Lung (tissue), 12 donors: ENCODE data around the gene ERC2. TPM values are rescaled to one million over a fixed set of nuclear protein-coding genes. Genes with fewer than 3 reads are reported as not detected.

Experiments
- ATAC-seq: fragments of 200-7000 bp; cut with Tn5 transposase; one replicate; pipeline ENCODE4 v1.9.1; 2020; ENCODE audit warnings: moderate number of reproducible peaks; ENCODE audit not compliant: insufficient read depth, low FRiP score
- DNase-seq, 3 donors: peaks; one replicate each; pipeline ENCODE4 v3.0.0-alpha.2; 2013 to 2017
- H3K27ac ChIP-seq, 2 donors: one replicate each; pipeline ENCODE4 v1.5.1; 2013; ENCODE audit warnings: mild to moderate bottlenecking in 2 of 2, moderate library complexity in 2 of 2, control low read depth in 1 of 2, inconsistent platforms in 1 of 2, low read depth in 1 of 2, low read length in 1 of 2
- H3K27me3 ChIP-seq, 3 donors: one replicate each; pipeline ENCODE4 v1.5.1; 2013; ENCODE audit warnings: low read length in 2 of 3; ENCODE audit not compliant: control insufficient read depth in 3 of 3, insufficient read depth in 3 of 3
- H3K36me3 ChIP-seq, 4 donors: one replicate each; pipeline ENCODE4 v1.5.1; 2013; ENCODE audit warnings: low read length in 4 of 4, mild to moderate bottlenecking in 1 of 4, moderate library complexity in 1 of 4; ENCODE audit not compliant: control insufficient read depth in 4 of 4, insufficient read depth in 4 of 4
- H3K4me1 ChIP-seq, 5 donors: one replicate each; pipeline ENCODE4 v1.5.1; 2013; ENCODE audit warnings: low read length in 5 of 5, mild to moderate bottlenecking in 2 of 5, moderate library complexity in 1 of 5; ENCODE audit not compliant: control insufficient read depth in 5 of 5, insufficient read depth in 5 of 5
- H3K4me3 ChIP-seq: one replicate; pipeline ENCODE4 v1.5.1; 2013; ENCODE audit warnings: mild to moderate bottlenecking, control low read depth, moderate library complexity
- H3K9ac ChIP-seq, 2 donors: one replicate each; pipeline ENCODE4 v1.5.1; 2013; ENCODE audit warnings: low read length in 2 of 2, control low read depth in 1 of 2; ENCODE audit not compliant: insufficient read depth in 1 of 2
- H3K9me3 ChIP-seq, 4 donors: one replicate each; pipeline ENCODE4 v1.5.1; 2013; ENCODE audit warnings: low read length in 3 of 4, mild to moderate bottlenecking in 1 of 4, moderate library complexity in 1 of 4; ENCODE audit not compliant: control insufficient read depth in 4 of 4, insufficient read depth in 3 of 4
- CTCF ChIP-seq: IDR thresholded peaks from 2 replicates; pipeline ENCODE4 v1.5.1; 2012; ENCODE audit warnings: mild to moderate bottlenecking; ENCODE audit errors: control extremely low read depth, extremely low read depth
- WGBS, 2 donors: extraction: QIAGEN DNeasy Blood & Tissue Kit; methylation state at CpG; one replicate each; pipeline ENCODE4 v1.1.7; 2013; 5-methylcytosine and 5-hydroxymethylcytosine counted together
- polyA plus RNA-seq, 2 donors: library from polyadenylated mRNA; stranded (reverse); fragments of 200-250 nt; gene quantifications; one replicate each; pipeline ENCODE4 v1.2.1, GENCODE V29; 2013
- total RNA-seq, 2 donors: library from RNA; depleted of rRNA in 1 of 2; stranded (reverse); fragments of >200 nt in 1 of 2; gene quantifications; one replicate each; pipeline ENCODE4 v1.2.1, GENCODE V29; 2014 to 2021
- donor health status: control.
- donor health status: control.
- donor health status: Bipolar disorder and iron deficiency.
- donor health status: healthy.
- donor health status: DM: yes; HTN: yes; CAD: no.

Gene ERC2
- total and polyA plus RNA-seq, 4 donors: 0.20 to 3.5 (median 0.97) TPM

- DNase-seq (no peak), ATAC-seq (no peak)
- Histone ChIP-seq H3K36me3 (no peaks in the 10 kb centered on the region), H3K4me3 (no peak overlapping the region), H3K27ac (no peak overlapping the region), H3K27me3 (no peaks in the 10 kb centered on the region), H3K4me1 (peaks cover 0 to 4% (median 0%) of the 10 kb centered on the region in 5 donors), H3K9ac (no peak overlapping the region), H3K9me3 (no peaks in the 10 kb centered on the region)
- WGBS, 2 donors: 91 to 93% methylated on average over 7 of the region's 7 CpGs
- no peak for TF ChIP-seq CTCF
Observed at GRCh38 chr3:55765906-55766701, 702.2 kb downstream of the ERC2 start.

GRCh38 chr3:55765398-55765797, 702.9 kb downstream of the ERC2 start:
- Histone ChIP-seq H3K27ac (no peak overlapping the region), H3K36me3 (no peaks in the 10 kb centered on the region), H3K4me1 (peaks cover 0 to 4% (median 0%) of the 10 kb centered on the region in 5 donors), H3K4me3 (no peak overlapping the region), H3K9ac (no peak overlapping the region), H3K9me3 (no peaks in the 10 kb centered on the region), H3K27me3 (no peaks in the 10 kb centered on the region)
- TF ChIP-seq CTCF: no peak
- DNase-seq: no peak
- WGBS, 2 donors: 70 to 86% methylated on average over 7 of the region's 7 CpGs
- no peak for ATAC-seq

GRCh38 chr3:55756976-55757375, 711.3 kb downstream of the ERC2 start:
- H3K36me3 ChIP-seq: no peaks in the 10 kb centered on the region
- no peak overlapping the region for H3K27ac ChIP-seq
- no peak overlapping the region for H3K4me3 ChIP-seq
- H3K9ac ChIP-seq: no peak overlapping the region
- WGBS, 2 donors: 85 to 88% methylated on average over 2 of the region's 2 CpGs
- peaks cover 0 to 23% (median 0%) of the 10 kb centered on the region in 5 donors for H3K4me1 ChIP-seq
- H3K9me3 ChIP-seq: no peaks in the 10 kb centered on the region
- TF ChIP-seq CTCF: no peak
- DNase-seq: no peak
- no peak for ATAC-seq
- peaks cover 0 to 5% (median 0%) of the 10 kb centered on the region in 3 donors for H3K27me3 ChIP-seq
